ENCODE measurements around the gene KIF26A.

GRCh38 chr14:104105071-104105821, 33.1 kb upstream of the KIF26A start:
- TF ChIP-seq EZH2 (IDR thresholded peaks at IDR 0.05; ENCODE audit: borderline replicate concordance, insufficient read depth, low read depth, low read length, poor library complexity, severe bottlenecking) (no peak), CTCF (IDR thresholded peaks at IDR 0.05) (no peak)
